Spleen (tissue), 13 donors: ENCODE results near the gene OR1L1. TPM values are rescaled to one million over a fixed set of nuclear protein-coding genes. Genes with fewer than 3 reads are reported as not detected.

Experiments used
- DNase-seq: peaks from one replicate; pipeline ENCODE4 v3.0.0-alpha.2; 2020
- H3K27ac ChIP-seq, 8 donors: fragments of 200-600 bp; sonication (generic) in 7 of 8; 1 replicate in 4 of 8; 2 replicates in 4 of 8; pipeline versions ENCODE4 v1.5.0 to v1.8.0; 2016 to 2021; ENCODE audit warnings: inconsistent platforms in 4 of 8, mild to moderate bottlenecking in 4 of 8, moderate library complexity in 1 of 8
- H3K27me3 ChIP-seq, 7 donors: fragments of 200-600 bp; sonication (generic) in 6 of 7; replicated peaks in 1 of 7; 1 replicate in 4 of 7; 2 replicates in 3 of 7; pipeline versions ENCODE4 v1.5.0 to v1.8.0; 2016 to 2021; ENCODE audit warnings: inconsistent platforms in 3 of 7, mild to moderate bottlenecking in 1 of 7
- H3K36me3 ChIP-seq, 6 donors: fragments of 200-600 bp; sonication (generic) in 5 of 6; 1 replicate in 4 of 6; 2 replicates in 2 of 6; pipeline versions ENCODE4 v1.5.0 to v1.8.0; 2016 to 2021; ENCODE audit warnings: inconsistent platforms in 2 of 6
- H3K4me1 ChIP-seq, 6 donors: fragments of 200-600 bp; sonication (generic) in 5 of 6; 1 replicate in 3 of 6; 2 replicates in 3 of 6; pipeline versions ENCODE4 v1.5.0 to v1.8.0; 2016 to 2021; ENCODE audit warnings: inconsistent platforms in 3 of 6
- H3K4me3 ChIP-seq, 8 donors: fragments of 200-600 bp; sonication (generic) in 7 of 8; 1 replicate in 4 of 8; 2 replicates in 4 of 8; pipeline versions ENCODE4 v1.5.0 to v1.8.0; 2016 to 2021; ENCODE audit warnings: inconsistent platforms in 4 of 8, mild to moderate bottlenecking in 4 of 8, moderate library complexity in 2 of 8
- H3K9me3 ChIP-seq, 8 donors: fragments of 200-600 bp; sonication (generic) in 7 of 8; 1 replicate in 4 of 8; 2 replicates in 4 of 8; pipeline versions ENCODE4 v1.5.0 to v1.8.0; 2016 to 2021; ENCODE audit warnings: inconsistent platforms in 4 of 8
- CTCF ChIP-seq, 11 experiments: fragments of 200-600 bp in 7 of 11; fragments of 450-650 bp in 4 of 11; sonication (generic) in 4 of 11; IDR thresholded peaks in 8 of 11; conservative IDR thresholded peaks in 3 of 11; 1 replicate in 7 of 11; 2 replicates in 4 of 11; pipeline versions ENCODE4 v1.4.0 to v1.8.0; 2016 to 2021; ENCODE audit warnings: antibody characterized with exemption in 11 of 11, inconsistent platforms in 4 of 11, mild to moderate bottlenecking in 1 of 11
- POLR2A ChIP-seq, 3 donors: fragments of 450-650 bp; IDR thresholded peaks; one replicate each; pipeline ENCODE4 v1.5.1; 2017; ENCODE audit warnings: antibody characterized with exemption in 3 of 3, mild to moderate bottlenecking in 1 of 3
- POLR2AphosphoS5 ChIP-seq, 3 donors: sonication (generic); formaldehyde crosslinking; IDR thresholded peaks; one replicate each; pipeline ENCODE4 v1.5.1; 2017; ENCODE audit warnings: antibody characterized with exemption in 3 of 3
- WGBS, 5 donors: extraction: QIAGEN DNeasy Blood & Tissue Kit in 3 of 5; methylation state at CpG; one replicate each; pipeline versions ENCODE4 v1.1.5 to v1.1.7; 2013 to 2018; 5-methylcytosine and 5-hydroxymethylcytosine counted together
- intact Hi-C: fragments of 100-400 bp; cut with DNase I; formaldehyde crosslinking; loops from one replicate; pipeline ENCODE4 v1.15.0; 2023; ENCODE audit warnings: low total_unique reads
- long read RNA-seq, 2 donors: transcript quantifications; one replicate each; lab custom pipeline, GENCODE V29; 2026
- polyA plus RNA-seq, 3 donors: library from polyadenylated mRNA; stranded (reverse); fragments of 200-250 nt; gene quantifications; one replicate each; pipeline ENCODE4 v1.2.1, GENCODE V29; 2013
- total RNA-seq, 7 donors: library from RNA; depleted of rRNA in 3 of 7; stranded (reverse); fragments of >200 nt in 3 of 7; fragmentation: NEBNext Ultra II Directional in 4 of 7; extraction: Animal tissue kit (Norgen Biotek cat#: 25700) in 4 of 7; gene quantifications; one replicate each; pipeline versions ENCODE4 v1.1.0 to v1.2.1, GENCODE V29; 2016 to 2021
- donor health status: healthy with polysubstance abuse.
- donor health status: DM: no; HTN: no; CAD: no; lungs with moderate emphysema.
- donor health status: DM: no; HTN: no; CAD: no.
- donor health status: Bipolar disorder and iron deficiency.
- donor health status: healthy.
- donor health status: DM: no; HTN: no; CAD: no.
- donor health status: DM: yes; HTN: yes; CAD: no.

OR1L1 gene, protein sequence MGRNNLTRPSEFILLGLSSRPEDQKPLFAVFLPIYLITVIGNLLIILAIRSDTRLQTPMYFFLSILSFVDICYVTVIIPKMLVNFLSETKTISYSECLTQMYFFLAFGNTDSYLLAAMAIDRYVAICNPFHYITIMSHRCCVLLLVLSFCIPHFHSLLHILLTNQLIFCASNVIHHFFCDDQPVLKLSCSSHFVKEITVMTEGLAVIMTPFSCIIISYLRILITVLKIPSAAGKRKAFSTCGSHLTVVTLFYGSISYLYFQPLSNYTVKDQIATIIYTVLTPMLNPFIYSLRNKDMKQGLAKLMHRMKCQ
- not detected for total RNA-seq
- polyA plus RNA-seq = not detected
- long read RNA-seq, donor 1 = 0 reads
- long read RNA-seq, donor 2 = 0 reads

DNA sequence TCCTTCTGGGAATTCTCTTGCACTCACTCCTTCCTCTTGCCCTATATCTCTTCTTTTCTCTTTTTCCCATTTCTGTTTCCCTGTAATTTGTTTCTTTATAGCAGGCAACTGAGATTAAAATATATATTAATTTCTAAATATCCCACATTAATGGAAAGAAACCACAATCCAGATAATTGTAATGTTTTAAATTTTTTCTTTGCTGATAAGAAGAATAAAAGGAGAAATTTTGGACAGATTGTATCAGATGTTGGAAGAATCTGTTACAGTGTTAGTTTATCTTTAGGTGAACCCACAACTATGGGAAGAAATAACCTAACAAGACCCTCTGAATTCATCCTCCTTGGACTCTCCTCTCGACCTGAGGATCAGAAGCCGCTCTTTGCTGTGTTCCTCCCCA is at the start of gene OR1L1:
Gene OR1L1, plus strand, starts transcription at position 301 of the 400 bp plus-strand sequence. Its CDS starts 0 bp downstream, at position 301.
- H3K9me3 ChIP-seq = peaks cover 0 to 11% (median 4%) of the 10 kb centered on the region in 8 donors
- no peaks in the 10 kb centered on the region for H3K36me3 ChIP-seq
- DNase-seq = no peak
- WGBS, 5 donors = 44 to 69% (median 60%) methylated on average over 2 of the region's 2 CpGs
- no peaks in the 10 kb centered on the region for H3K27me3 ChIP-seq
- H3K4me3 ChIP-seq = no peak within 1 kb of the TSS
- TF ChIP-seq POLR2AphosphoS5 (IDR thresholded peaks at IDR 0.05) = no peak
- no peak for TF ChIP-seq CTCF (IDR thresholded peaks at IDR 0.05 in 8 of 11, conservative IDR thresholded peaks at IDR 0.05 in 3 of 11)
- TF ChIP-seq POLR2A (IDR thresholded peaks at IDR 0.05) = no peak
- H3K27ac ChIP-seq = no peak within 1 kb of the TSS
- intact Hi-C loops = no loop called here
- no peaks in the 10 kb centered on the region for H3K4me1 ChIP-seq

- WGBS, 5 donors = 78 to 95% (median 89%) methylated on average over 1 of the region's 1 CpG
- TF ChIP-seq POLR2AphosphoS5 (IDR thresholded peaks at IDR 0.05) = no peak
- TF ChIP-seq POLR2A (IDR thresholded peaks at IDR 0.05) = no peak
- TF ChIP-seq CTCF (IDR thresholded peaks at IDR 0.05 in 8 of 11, conservative IDR thresholded peaks at IDR 0.05 in 3 of 11) = no peak
- no peak for DNase-seq
- intact Hi-C loops = no loop called here
- Histone ChIP-seq H3K9me3 (peaks cover 0 to 5% (median 0%) of the 10 kb centered on the region in 8 donors), H3K27me3 (peaks cover 0 to 5% (median 0%) of the 10 kb centered on the region in 7 donors), H3K4me3 (no peak within 1 kb of the TSS), H3K4me1 (no peaks in the 10 kb centered on the region), H3K36me3 (no peaks in the 10 kb centered on the region), H3K27ac (no peak within 1 kb of the TSS)
These were observed 47.2 kb upstream of the OR1L1 start, which contains the start of gene OR1Q1 for GRCh38 chr9:122614362-122614761. TSS of gene OR1Q1 (plus strand) at chr9:122614738. CDS start at chr9:122614738, 0 bp downstream.

DNA sequence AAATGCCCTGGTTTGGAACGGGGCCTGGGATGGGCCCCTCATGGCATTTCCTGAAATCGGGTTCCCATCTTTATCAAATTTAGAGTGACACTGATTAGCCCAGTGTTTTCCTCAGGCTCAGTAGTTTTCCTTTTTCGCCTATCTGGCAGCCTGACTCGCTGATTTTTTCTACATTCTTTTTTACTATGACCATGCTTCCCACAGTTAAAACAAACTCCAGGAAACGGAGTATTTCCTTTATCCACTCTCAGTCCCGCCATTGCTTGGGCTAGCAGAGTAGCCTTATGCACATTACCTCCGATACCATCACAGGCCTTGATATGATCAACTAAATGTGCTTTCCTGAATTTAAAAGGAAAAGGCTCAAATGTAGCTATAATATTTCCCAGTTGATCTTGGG is 41.5 kb upstream of the OR1L1 start:
- DNase-seq = no peak
- no peaks in the 10 kb centered on the region for H3K36me3 ChIP-seq
- 57 to 79% (median 59%) methylated on average over 7 of the region's 7 CpGs for WGBS, 5 donors

More for the DNA sequence above, 41.5 kb upstream of the OR1L1 start:
- TF ChIP-seq CTCF (IDR thresholded peaks at IDR 0.05 in 8 of 11, conservative IDR thresholded peaks at IDR 0.05 in 3 of 11) (no peak), POLR2AphosphoS5 (IDR thresholded peaks at IDR 0.05) (no peak), POLR2A (IDR thresholded peaks at IDR 0.05) (no peak)
- peak overlapping the region in 2 of 8 donors; percentile 36 to 43 for H3K27ac ChIP-seq
- H3K9me3 ChIP-seq = peaks cover 0 to 5% (median 0%) of the 10 kb centered on the region in 8 donors
- intact Hi-C loops = no loop called here
- H3K27me3 ChIP-seq = no peaks in the 10 kb centered on the region
- H3K4me3 ChIP-seq = no peak overlapping the region
- no peaks in the 10 kb centered on the region for H3K4me1 ChIP-seq
